IPS-NIHi7 (cell line): ENCODE measurements around the gene FRYL.
A peak's percentile ranks its signal among the peaks of the same experiment; 100 is the strongest.
"Not testable (repeated sequence)": the region's sequence is repeated elsewhere in the genome, so short reads cannot be mapped to it uniquely, and the experiment has no call there.

Experiments used
- DNase-seq: peaks from one replicate; pipeline ENCODE4 v3.0.0; 2012; ENCODE audit warnings: mixed read lengths; ENCODE audit errors: extremely low spot score

FRYL gene

DNA sequence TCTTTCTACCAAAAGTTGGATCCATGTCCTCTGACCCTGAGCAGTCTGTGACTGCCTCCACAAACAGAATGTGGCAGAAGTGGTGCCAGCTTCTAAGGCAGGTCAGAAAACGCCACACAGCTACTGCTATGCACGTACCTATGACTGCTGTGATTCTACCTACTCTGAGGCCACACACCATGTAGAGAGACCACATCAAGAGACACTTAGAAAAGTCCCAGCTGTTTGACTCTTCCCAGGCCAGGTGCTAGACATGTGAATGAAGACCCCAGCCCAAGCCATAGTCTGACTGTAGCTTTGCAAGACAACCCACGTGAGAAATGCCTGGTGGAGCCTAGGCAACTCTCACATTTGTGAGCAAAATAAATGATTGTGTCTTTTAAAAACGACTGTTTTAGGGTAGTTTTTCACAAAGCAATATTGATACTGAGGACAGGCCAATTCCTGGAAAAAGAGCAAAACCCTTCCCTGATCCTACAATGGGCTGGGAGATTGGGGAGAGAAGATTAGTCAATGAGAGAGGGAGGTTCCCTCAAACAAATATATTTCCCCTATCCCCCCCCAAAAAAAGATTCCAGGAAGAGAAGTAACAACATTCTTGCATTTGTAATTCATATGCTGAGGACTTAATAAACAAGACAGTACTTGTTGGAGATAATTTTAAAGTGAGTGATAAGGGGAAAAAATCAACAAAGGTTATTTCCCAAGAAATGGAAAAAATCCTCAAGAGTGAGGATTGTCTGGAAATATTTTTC lies 33.3 kb downstream of the FRYL start:
- DNase-seq = no peak

DNA sequence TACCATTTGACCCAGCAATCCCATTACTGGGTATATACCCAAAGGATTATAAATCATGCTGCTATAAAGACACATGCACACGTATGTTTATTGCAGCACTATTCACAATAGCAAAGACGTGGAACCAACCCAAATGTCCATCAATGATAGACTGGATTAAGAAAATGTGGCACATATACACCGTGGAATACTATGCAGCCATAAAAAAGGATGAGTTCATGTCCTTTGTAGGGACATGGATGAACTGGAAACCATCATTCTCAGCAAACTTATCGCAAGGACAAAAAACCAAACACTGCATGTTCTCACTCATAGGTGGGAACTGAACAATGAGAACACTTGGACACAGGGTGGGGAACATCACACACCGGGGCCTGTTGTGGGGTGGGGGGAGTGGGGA lies 34.9 kb downstream of the FRYL start:
- DNase-seq = not testable (repeated sequence)

DNA sequence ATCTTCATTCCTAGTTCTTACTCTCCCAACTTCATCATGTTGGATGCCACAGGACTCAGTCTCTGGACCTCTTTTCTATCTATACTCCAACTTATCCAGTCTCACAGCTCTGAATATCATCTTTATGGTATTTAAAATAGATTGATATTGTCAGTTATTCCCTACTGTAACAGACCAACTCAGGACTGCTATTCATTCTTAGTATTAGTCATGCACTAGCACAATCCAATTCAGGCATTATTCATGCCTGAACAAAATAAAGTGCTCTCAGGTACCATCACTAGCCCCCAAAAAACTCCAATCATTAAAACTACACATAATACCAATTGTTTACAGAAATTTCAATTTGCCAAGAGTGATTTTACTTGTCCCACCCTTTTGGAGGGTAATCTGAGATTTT lies 37.7 kb downstream of the FRYL start:
- no peak for DNase-seq

DNA sequence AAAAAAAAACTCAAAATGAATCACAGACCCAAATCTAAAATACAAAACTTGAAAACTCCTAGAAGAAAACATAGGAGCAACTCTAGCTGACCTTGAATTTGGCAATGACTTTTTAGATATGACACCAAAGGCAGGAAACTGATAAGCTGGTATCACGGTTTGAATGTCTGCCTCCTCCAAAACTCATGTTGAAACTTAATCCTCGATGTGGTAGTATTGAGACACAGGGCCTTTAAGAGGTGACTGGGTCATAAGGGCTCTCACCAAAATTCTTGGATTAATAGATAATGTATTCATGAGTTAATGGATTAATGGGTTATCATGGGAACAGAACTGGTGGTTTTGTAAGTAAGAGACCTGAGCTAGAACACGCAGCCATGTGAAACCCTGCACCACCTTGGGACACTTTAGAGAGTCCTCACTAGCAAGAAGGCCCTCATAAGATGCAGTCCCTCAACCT lies 40.5 kb downstream of the FRYL start:
- DNase-seq = no peak

DNA sequence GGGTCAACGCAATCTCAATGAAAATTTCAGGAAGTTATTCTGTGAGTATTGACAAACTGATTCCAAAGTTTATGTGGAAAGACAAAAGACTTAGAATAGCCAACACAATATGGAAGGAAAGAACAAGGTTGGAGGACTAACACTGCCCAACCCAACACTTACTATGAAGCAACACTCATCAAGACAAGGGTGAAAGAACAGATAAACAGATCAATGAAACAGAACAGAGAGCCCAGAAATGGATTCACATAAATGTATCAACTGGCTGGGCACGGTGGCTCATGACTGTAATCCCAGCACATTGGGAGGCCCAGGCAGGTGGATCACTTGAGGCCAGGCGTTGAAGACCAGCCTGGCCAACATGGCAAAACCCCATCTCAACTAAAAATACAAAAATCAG lies 41.2 kb downstream of the FRYL start:
- DNase-seq = no peak

DNA sequence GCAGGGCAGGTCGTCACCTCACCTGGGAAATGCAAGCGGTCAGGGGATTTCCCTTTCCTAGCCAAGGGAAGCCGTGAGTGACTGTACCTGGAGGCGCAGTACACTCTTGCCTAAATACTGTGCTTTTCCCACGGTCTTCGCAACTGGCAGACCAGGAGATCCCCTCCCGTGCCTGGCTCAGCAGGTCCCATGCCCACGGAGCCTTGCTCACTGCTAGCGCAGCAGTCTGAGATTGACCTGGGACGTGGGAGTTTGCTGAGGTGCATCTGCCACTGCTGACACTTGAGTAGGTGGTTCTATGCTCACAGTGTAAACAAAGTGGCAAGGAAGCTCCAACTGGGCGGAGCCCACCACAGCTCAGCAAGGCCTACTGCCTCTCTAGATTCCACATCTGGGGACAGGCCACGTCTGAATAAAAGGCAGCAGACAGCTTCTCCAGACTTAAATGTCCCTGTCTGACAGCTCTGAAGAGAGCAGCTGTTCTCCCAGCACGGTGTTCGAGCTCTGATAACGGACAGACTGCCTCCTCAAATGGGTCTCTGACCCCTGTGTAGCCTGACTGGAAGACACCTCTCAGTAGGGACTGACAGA lies 51.1 kb downstream of the FRYL start:
- not testable (repeated sequence) for DNase-seq

DNA sequence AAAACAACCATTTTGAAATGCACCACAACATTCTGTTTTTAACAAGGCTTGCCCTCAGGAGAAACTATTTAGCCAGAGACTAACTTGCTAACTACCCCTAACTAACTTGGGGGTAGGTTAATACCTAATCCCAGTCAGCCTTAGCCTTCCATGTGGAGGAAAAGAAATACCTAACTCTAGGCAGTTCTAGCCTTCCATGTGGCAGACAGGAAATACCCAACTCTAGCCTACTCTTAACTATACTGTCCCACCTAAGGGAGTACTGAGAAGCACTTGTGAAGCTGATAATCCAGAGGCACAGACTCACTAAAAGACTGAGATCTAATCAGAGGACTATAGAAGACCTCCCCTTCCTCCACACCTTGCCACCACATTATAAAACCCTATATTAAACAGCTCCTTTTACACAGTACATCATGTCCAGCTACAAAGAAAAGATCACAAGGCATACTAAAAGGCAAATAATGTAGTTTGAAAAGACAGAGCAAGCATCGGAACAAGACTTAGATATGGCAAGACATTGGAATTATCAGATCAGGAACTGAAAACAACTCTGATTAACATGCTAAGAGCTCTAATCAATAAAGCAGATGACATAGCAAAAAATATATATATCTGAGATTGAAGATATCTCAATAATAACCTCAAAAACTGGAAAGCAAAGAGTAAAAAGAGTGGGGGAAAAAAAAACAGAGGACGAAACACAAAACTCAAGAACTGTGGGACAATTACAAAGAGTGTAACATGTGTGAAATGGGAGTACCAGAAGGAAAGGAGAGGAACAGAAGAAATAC lies 52.2 kb downstream of the FRYL start:
- peak; percentile 30 for DNase-seq

DNA sequence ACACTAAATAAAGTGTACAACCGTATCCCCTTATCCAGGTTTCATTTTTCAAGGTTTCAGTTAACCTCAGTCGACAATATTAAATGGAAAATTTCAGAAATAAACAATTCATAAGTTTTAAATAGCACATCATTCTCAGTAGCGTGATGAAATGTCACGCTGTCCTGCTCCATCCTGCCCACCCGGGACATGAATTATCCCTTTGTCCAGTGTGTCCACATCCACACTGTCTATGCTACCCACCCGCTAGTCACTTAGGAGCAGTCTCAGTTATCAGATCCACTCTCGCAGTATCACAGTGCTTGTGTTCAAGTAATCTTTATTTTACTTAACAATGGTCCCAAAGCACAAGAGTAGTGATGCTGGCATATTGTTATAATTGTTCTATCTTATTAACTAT lies 54.7 kb downstream of the FRYL start:
- no peak for DNase-seq

DNA sequence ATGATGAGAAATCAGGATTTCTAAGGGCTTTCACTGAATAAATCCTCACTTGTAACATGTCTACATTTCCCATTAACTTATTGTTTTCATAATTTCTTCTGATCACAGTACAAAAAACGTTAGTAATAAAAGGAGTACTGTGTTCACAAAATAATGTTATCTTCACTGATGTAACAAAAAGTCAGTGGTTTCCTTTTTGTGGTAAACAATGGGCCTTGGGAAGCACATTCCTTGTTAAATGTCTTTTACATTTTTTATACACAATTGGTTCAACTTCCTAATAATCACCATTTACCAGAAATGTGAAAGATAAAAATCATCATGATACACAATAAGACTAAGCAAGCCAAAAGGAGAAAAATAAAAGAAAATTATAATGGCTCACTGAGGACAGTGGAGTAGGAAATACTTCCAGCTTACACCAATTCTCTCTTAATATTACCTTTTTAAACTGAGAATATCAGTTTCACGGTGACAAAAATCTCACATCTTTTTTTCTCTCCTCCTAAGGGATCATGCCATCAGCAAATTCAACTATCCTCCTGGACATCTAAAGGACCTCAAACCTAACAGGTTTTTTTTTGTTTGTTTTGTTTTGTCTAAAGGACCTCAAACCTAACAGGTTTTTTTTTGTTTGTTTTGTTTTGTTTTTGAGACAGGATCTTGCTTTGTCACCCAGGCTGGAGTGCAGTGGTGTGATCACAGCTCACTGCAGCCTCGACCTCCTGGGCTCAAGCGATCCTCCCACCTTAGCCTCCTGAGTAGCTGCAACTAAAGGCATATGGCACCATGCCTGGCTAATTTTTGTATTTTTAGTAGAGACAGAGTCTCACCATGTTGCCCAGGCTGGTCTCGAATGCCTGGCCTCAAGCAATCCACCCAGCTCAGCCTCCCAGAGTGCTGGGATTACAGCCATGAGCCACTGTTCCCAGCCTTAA lies 57.3 kb downstream of the FRYL start:
- DNase-seq = no peak

DNA sequence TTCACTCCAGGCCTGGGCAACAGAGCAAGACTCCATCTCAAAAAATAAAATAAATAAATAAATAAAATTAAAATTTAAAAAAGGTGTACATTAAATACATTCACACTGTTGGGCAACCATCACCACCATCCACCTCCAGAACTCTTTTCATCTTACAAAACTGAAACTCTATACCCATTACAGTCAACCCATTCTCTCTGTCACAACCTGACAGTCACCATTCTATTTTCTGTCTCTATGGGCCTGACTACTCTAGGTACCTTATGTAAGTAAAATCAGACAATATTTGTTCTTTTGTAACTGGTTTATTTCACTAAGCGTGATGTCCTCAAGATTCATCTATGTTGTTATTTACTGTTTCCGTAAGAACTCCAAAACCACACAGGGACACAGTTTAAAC lies 59.6 kb downstream of the FRYL start:
- no peak for DNase-seq

DNA sequence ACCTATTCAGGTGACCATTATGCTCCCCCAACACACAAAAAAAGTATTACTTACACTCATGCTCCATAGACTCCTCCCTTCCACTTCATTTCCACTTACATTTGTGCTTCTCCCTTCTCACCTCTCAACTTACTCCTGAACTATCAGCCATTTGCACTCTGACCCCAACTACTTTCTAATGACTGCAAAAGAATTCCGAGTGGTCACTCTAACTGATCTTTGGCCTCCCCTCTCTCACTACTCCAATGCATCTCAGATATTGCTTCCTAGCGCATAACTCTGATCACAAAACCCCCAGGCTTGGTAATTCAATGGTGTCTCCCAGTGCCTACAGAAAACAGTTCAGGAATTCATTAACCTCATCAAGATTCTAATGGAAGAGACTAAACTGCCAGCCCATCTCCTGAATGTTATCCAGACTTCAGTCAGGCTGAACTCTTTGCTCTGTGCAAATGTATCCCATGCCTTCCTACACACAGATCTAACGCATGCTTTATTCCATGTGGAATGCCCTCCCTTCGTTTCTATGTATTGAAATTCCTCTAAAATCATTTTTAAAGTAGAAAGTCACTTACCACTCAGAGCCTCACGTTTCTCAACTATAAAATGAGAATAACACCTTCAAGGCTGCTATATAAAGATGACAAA lies 61.1 kb downstream of the FRYL start:
- no peak for DNase-seq

DNA sequence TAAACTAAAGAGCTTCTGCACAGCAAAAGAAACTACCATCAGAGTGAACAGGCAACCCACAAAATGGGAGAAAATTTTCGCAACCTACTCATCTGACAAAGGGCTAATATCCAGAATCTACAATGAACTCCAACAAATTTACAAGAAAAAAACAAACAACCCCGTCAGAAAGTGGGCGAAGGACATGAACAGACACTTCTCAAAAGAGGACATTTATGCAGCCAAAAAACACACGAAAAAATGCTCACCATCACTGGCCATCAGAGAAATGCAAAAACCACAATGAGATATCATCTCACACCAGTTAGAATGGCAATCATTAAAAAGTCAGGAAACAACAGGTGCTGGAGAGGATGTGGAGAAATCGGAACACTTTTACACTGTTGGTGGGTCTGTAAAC lies 63.8 kb downstream of the FRYL start:
- not testable (repeated sequence) for DNase-seq

DNA sequence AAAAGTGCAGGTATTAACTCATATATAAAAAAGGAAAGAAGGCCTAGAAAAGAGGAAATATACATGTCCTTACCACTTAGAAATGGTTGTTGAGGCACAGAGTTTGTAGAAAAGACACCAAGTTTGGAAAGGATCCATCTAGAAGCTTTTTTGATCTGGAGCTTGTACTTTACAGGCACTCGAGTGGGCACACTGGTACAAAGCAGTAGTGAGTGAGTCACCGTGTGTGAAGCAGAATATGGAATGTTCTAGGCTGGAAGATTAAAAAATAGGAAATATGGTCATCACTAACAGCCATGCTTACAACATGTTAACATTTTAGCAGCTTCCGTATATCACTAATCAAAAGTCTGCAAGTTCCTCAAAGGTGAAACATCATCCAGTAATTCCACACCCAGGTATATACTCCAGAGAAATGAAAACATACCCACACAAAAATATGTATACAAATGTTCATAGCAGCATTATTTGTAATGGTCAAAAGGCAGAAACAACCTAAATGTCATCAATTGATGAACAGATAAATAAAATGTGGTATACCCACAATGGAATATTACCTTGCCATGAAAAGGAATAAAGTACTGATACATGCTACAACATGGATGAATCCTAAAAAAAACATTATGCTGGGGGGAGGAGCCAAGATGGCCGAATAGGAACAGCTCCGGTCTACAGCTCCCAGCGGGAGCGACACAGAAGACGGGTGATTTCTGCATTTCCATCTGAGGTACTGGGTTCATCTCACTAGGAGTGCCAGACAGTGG lies 69.5 kb downstream of the FRYL start:
- no peak for DNase-seq

DNA sequence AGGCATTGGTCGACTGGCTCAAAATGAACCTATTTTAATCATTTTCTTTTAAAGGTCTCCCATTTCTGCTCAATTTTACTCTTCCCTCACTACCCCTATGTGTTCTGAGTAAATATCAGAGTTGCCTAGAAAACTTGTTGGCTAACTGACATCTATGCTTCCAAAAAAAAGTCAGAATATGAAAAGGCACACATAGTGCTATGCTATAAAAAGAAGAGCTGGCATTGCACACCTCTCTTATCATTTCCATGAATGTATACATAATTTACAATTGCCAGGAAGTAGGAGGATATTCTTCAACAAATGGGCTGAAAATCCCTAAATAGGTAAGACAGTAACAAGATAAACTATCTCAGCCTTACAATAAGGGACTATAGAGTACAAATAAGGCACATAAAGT lies 70.2 kb downstream of the FRYL start:
- DNase-seq = no peak

DNA sequence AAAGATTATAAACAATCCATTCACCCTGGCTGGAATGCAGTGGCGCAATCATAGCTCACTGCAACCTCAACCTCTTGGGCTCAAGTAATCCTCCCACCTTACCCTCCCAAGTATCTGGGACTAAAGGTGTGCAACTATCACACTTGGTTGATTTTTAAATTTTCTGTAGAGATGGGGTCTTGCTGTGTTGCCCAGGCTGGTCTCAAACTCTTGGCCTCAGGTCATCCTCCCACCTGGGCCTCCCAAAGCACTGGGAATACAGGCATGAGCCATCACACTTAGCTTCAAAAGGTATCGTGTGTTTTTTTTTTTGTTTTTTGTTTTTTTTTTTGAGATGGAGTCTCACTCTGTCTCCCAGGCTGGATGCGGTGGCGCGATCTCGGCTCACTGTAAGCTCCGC lies 71.5 kb downstream of the FRYL start:
- no peak for DNase-seq

DNA sequence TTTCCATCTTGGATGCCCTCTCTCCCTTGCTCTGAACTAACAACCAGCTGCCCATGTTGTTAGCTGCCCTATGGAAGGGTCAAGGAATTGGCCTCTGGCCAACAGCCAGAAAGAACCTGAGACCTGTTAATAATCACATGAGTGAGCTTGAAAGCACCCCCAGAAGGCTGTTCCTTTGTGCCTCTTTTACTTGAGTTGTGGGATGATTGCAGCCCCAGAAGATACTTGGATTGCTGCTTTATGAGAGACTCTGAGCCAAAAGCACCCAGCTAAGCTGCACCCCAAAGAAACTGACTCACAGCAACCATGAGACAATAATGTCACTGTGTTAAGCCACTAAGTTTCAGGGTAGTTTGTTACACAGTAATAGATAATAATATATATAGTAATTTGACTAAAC lies 73.3 kb downstream of the FRYL start:
- no peak for DNase-seq

DNA sequence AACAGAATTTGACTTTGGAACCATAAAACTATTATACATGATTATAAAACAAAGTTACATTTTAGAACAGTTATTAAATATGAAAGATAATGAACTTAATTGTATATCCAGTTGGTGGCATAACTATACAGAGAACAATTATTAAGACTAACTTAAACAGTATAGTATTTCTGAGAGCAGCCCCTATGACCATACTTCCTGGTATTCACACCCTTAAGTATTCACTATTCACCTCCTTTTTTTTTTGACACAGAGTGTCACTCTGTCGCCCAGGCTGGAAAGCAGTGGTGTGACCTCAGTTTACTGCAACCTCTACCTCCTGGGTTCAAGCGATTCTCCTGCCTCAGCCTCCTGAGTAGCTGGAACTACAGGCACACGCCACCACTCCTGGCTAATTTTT lies 74.5 kb downstream of the FRYL start:
- DNase-seq = no peak

DNA sequence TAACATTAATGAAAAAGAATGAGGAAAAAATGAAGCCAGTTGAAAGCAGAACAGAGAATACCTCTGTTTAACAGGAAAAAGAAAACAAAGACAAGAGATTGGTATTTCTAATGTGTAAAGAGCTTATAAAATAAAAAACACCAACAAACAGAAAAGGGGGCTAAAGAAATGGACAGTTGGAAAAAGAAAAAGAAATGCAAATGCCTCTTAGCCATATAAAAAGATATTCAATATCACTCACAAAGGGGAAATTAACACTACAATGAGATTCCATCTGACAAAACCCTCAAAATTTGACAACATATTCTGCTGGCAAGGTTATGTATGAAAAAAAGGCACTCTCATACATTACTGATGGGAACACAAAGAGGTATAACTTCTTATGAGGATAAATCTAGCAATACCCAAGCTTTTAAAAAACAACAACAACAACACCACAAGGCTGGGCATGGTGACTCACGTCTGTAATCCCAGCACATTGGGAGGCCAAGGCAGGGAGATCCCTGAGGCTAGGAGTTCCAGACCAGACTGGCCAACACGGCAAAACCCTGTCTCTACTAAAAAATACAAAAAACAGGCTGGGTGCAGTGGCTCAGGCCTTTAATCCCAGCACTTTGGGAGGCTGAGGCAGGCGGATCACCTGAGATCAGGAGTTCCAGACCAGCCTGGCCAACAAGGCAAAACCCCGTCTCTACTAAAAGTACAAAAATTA lies 75.8 kb downstream of the FRYL start:
- DNase-seq = no peak

DNA sequence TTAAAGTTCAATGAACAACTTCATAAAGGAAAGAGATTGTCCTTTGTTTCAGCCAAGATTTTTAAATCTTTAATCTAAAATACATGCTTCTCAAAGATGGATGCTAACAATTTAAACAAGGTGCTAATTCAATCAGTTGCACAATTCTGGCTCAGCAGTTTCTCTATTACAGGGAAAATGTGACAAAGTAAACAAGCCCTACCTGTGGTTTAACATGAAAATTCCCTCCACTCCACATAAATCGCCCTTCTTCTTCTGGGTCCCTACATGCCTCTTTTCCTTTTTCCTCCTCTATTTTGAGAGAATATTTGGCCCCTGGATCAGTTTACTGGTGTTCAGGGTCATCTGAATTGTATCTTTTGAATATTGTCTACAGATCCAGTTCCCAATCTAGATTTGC lies 80.6 kb downstream of the FRYL start:
- no peak for DNase-seq
